Fibroblast of pulmonary artery (primary cell): ENCODE results near the gene DNAJC12.
A peak's percentile ranks its signal among the peaks of the same experiment; 100 is the strongest.
"Not testable (repeated sequence)": the region's sequence is repeated elsewhere in the genome, so short reads cannot be mapped to it uniquely, and the experiment has no call there.

Source experiments
- DNase-seq: peaks from one replicate; pipeline ENCODE4 v3.0.0-alpha.2; 2010; ENCODE audit warnings: low read depth
- H3K4me3 ChIP-seq: replicated peaks from 2 replicates; pipeline ENCODE4 v1.5.1; 2011; ENCODE audit warnings: low read depth, mild to moderate bottlenecking, control low read depth, low read length, moderate library complexity
- TF ChIP-seq, protein P1 (sequence below): IDR thresholded peaks from 2 replicates; pipeline ENCODE4 v1.5.1; 2011; ENCODE audit warnings: mild to moderate bottlenecking, control low read depth, low read length, inconsistent platforms; ENCODE audit errors: missing control alignments

DNAJC12 gene

DNA sequence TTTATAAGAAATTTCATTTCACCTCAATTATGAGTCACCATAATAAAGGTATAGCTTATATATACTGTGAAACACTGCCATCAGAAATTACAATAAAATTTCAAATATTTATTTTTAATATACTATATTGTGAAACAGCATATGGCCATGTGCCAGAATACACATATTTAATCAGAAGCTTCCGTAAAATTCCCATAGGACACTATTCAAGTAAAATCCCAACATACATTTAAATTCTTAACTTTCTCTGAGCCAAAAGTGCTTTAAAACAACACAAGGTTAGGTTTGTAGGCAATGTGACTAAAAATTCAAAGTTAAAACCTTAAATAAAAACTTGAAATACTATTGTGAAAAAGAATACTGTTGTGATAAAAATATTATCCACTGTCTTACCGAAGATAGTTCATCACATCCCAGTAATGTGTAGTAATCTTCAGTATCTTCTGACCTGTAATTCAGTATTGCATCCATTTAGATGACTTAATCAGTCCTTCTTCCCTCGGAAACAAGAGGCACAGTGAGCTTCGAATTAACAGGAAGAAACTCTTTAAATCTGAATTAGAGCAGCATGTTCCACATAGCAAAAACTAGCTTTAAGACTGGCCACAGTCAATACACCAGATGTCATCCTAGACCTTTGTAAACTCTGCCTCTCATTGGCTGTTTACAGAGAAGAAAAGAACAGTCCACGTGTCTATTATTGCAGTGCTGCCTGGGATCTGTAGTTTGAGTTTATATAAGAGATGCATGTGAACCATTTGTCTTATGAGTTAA, at the start of gene DNAJC12:
Gene DNAJC12 (minus strand): TSS at position 648 of the 774 bp plus-strand sequence. CDS start 177 bp downstream, at position 471.
- DNase-seq = peak; percentile 82
- H3K4me3 ChIP-seq = peak within 1 kb of the TSS; percentile 66

DNA sequence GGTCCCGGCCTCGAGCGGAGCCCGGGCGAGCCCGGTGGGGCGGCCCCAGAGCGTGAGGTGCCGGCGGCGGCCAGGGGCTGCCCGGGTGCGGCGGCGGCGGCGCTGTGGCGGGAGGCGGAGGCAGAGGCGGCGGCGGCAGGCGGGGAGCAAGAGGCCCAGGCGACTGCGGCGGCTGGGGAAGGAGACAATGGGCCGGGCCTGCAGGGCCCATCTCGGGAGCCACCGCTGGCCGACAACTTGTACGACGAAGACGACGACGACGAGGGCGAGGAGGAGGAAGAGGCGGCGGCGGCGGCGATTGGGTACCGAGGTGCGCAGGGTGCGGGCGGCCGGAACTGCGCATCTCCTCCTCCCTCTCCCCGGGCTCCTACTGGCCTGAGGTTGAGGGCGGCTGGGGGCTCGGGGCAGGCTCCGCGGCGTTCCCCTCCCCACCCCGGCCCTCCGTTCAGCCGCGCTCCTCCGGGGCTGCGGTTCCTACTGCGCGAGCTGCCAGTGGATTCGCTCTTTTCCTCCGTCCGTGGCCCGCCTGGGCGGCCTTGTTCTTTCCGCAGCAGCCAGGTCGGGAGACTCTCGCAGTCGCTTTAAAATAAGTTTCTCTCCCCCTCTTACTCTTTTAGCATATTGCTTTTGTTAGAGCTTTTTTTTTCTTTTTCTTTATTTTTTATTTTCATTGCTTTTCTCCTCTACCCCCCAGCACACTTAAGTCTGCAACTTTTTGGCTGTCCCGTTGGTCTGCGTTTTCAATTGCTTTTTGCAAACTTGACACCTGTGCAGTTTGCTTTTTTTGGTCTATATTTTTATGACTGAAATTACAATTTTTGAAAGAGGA, 47.1 kb upstream of the DNAJC12 start:
- TF ChIP-seq, protein P1, sequence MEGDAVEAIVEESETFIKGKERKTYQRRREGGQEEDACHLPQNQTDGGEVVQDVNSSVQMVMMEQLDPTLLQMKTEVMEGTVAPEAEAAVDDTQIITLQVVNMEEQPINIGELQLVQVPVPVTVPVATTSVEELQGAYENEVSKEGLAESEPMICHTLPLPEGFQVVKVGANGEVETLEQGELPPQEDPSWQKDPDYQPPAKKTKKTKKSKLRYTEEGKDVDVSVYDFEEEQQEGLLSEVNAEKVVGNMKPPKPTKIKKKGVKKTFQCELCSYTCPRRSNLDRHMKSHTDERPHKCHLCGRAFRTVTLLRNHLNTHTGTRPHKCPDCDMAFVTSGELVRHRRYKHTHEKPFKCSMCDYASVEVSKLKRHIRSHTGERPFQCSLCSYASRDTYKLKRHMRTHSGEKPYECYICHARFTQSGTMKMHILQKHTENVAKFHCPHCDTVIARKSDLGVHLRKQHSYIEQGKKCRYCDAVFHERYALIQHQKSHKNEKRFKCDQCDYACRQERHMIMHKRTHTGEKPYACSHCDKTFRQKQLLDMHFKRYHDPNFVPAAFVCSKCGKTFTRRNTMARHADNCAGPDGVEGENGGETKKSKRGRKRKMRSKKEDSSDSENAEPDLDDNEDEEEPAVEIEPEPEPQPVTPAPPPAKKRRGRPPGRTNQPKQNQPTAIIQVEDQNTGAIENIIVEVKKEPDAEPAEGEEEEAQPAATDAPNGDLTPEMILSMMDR = no peak
- peak overlapping the region; percentile 84 for H3K4me3 ChIP-seq
- peak; percentile 73 for DNase-seq

More for the DNA sequence above, at the start of gene DNAJC12:
- TF ChIP-seq, protein P1 = no peak

DNA sequence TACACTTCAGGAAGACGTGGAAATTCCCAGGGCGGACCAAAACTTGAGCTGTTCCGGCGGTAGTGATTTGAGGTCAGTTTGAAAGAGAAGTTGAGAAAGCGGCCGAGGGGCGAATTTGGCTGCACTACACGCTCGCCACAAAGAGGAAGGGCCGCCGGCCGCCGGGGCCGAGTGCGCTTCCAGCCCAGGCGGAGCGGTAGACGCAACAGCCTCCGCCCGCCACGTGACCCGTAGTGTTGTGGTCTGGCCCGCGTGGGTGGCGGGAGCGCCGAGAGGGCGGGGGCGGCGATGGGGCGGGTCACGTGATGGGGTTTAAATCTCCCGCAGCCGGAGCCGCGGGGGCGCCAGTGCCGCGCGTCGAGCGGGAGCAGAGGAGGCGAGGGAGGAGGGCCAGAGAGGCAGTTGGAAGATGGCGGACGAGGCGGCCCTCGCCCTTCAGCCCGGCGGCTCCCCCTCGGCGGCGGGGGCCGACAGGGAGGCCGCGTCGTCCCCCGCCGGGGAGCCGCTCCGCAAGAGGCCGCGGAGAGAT, 46.4 kb upstream of the DNAJC12 start, which contains the start of gene SIRT1:
Gene SIRT1 (plus strand): TSS at position 344 of the 529 bp plus-strand sequence. CDS start 66 bp downstream, at position 410.
- TF ChIP-seq, protein P1 = no peak

DNA sequence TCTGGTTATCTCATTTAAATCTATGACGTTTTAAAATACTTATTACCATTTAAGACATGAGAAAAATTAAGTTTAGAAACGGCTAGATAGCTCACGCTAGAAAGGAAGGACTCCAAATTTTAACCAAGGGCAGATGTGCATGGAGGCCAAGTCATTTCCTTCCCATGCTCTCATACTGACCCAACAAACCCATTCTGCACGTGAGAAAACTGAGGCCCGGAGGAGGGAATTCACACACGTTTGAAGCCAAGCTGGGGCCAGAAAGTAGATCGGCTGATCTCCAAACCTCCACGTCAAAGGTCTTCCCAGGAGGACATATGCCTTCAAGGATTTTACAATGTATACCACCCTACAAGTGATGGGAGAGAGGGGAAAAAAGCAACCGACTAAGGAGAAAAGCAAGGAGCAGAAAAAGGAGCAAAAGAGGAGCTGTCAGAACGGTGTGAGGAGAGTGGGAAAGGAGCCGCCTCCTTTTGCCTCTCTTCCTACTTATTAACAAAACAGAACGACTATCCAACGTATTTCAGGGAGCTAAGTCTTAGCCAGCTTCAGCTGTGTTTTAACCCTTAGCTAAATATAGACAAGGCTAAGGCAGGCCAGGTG, 45.8 kb upstream of the DNAJC12 start:
- no peak for DNase-seq
- TF ChIP-seq, protein P1 = no peak
- peak overlapping the region; percentile 84 for H3K4me3 ChIP-seq

More for the DNA sequence above, 46.4 kb upstream of the DNAJC12 start, which contains the start of gene SIRT1:
- peak within 1 kb of the TSS; percentile 84 for H3K4me3 ChIP-seq
- peak; percentile 95 for DNase-seq

DNA sequence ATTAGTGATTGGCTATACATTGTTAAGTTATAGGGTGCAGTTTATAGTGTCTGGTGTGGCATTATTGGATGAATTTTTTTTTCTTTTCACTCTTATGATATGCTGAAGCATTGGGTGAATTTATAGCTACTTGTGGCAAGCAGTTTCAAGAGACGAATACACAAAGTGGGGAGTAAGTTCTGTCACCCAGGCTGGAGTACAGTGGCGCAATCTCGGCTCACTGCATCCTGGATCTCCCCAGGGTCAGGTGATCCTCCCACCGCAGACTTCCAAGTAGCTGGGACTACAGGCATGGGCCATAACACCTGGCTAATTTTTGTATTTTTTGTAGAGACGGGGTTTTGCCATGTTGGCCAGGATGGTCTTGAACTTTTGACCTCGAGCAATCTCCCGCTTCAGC, 40.1 kb upstream of the DNAJC12 start:
- TF ChIP-seq, protein P1 = no peak
- no peak for DNase-seq
- H3K4me3 ChIP-seq = no peak overlapping the region

DNA sequence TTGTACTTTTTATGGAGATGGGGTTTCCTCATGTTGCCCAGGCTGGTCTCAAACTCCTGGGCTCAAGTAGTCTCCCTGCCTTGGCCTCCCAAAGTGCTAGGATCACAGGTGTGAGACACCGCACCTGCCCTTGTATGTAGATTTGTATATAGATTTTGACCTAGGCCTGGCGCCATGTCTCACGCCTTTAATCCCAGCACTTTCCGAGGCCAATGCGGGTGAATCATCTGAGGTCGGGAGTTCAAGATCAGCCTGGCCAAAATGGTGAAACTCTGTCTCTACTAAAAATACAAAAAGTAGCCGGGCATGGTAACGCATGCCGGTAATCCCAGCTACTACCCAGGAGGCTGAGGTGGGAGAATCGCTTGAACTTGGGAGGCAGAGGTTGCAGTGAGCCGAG, 39.4 kb upstream of the DNAJC12 start:
- not testable (repeated sequence) for H3K4me3 ChIP-seq, DNase-seq
